NCI-H146 treated with DMSO at 0.1 percent for 48 hours (cell line): Measurements from ENCODE around the gene MT1HL1.
"Not testable (repeated sequence)": the region's sequence is repeated elsewhere in the genome, so short reads cannot be mapped to it uniquely, and the experiment has no call there.

Experiments used
- DNase-seq: peaks from one replicate; lab custom pipeline; 2025; ENCODE audit not compliant: unreplicated experiment; lab: John Stamatoyannopoulos, UW

MT1HL1 gene

GRCh38 chr1:236979149-236979900 is 24.9 kb downstream of the MT1HL1 start:
- DNase-seq: no peak

- DNase-seq: no peak
These were observed 25.5 kb downstream of the MT1HL1 start for GRCh38 chr1:236978740-236979139.

- no peak for DNase-seq
These were observed 28.8 kb downstream of the MT1HL1 start for GRCh38 chr1:236975461-236975860.

- not testable (repeated sequence) for DNase-seq
These were observed 30.2 kb downstream of the MT1HL1 start for GRCh38 chr1:236974025-236974424.

GRCh38 chr1:236966636-236967035 is 37.6 kb downstream of the MT1HL1 start:
- no peak for DNase-seq

GRCh38 chr1:236963920-236964319 is 40.3 kb downstream of the MT1HL1 start:
- no peak for DNase-seq

- DNase-seq: no peak
These were observed 45.1 kb downstream of the MT1HL1 start for GRCh38 chr1:236959112-236959511.

GRCh38 chr1:236957235-236957634 is 47.0 kb downstream of the MT1HL1 start:
- no peak for DNase-seq
